ENCODE data around the gene IRX4.

IRX4 gene

DNA sequence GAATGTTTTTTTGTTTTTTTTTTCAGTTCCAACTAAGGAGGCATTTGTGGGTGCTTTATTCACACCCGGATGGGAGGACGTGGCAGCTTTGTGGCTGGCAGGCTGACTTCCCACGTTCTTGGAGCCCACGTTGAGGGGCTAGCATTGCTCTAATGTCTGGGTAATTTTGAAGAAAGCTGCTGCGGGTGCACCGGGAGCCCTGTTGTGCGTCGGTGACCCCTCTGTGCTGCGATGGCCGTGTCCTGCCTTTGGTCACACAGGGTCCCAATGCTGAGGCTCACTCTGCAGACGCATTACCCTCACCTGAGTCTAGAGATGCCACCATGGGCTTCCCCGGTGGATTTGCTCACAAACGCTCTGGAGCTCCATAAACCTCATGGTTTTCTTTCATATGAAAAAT lies 47.3 kb downstream of the IRX4 start:
- no peak for DNase-seq

DNA sequence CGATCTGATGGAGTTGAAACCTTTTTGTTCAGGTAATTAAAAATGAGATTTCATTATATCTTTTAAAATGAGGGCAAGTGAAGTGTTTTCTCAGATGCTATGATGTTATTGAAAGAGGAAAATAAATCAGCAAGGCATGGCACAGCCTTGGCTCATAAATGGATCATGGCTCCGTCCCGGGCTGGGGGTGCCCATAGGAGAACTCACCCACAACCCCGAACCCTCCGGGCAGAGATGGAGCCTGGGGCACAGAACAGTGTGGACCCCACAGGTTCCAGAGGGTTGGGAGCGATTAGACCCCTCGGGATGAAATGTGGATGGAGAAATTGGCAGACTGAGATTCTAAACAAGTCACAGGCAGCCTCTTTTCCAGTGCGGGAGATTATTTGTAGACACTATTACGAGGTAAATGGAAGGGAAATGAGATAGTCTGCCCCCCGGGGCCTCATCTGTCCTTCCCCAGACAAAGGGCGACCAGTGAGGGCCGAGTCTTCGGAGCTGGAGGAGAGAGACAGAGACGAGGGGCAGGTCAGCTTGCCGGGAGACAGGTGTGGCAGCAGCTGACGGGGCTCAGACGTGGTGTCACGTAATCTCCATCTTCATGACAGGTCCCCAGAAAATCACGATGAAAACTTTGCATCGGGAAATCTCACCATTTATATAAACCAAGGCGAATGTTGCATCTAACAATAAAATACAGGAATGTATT lies 47.9 kb downstream of the IRX4 start:
- DNase-seq, result no peak

DNA sequence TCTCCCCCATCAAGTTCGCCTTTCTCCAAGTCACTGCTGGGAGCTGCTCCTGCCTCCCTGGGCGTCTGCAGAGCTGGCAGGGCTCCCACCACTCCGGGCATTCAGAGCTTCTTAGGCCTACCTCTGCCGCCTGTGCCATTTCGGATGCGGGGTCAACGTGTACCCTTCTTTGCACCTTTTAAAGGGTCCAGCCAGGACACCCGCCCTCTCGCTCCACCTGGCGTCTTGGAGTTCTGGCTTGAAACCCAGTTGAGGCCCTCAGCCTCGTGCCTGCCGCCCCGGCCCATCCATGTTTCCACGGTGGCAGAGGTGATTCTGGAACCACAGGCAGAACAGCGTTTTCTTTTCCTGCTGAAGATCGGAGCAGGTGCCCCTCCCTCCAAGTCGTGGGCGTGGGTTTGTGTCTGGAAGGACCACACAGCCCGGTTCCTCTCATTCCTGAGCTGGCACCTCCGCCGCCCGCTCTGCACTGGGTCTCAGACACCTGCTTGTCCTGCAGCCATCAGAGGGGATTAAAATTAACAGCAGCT lies 48.6 kb downstream of the IRX4 start:
- no peak for DNase-seq

DNA sequence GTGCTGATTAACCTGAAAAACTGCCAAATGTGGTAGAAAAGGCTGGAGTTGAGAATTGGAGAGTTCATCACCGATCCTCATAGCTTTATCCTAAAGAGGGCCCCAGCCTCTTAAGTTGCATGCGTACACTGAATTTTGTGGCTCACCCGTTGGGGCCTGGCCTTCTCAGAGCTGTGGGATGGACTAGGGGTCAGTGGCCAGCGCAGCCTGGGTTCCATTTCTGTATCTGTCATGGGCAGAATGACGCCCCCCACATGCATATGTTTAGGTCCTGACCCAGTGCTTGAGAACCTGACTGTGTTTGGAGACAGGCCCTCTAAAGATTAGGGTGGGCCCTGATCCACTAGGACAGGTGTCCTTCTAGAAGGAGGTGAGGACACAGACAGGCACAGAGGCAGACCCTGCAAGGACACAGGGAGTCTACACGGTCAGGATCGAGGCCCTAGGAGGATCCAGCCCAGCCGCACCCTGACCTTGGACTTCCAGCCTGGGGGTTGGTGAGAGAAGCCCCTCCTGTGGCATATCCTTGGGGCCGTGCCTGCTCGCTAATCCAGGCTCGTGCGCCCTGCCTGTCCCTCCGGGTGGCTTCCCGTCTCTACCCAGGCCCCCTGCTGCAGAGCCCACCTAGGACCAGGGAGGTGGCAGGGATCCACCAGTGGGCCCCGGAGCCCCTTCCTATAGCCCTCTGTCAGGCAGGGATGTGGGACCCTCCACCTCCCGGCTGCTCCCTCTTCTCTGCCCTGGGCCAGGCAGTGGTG lies 49.3 kb downstream of the IRX4 start:
- no peak for DNase-seq

DNA sequence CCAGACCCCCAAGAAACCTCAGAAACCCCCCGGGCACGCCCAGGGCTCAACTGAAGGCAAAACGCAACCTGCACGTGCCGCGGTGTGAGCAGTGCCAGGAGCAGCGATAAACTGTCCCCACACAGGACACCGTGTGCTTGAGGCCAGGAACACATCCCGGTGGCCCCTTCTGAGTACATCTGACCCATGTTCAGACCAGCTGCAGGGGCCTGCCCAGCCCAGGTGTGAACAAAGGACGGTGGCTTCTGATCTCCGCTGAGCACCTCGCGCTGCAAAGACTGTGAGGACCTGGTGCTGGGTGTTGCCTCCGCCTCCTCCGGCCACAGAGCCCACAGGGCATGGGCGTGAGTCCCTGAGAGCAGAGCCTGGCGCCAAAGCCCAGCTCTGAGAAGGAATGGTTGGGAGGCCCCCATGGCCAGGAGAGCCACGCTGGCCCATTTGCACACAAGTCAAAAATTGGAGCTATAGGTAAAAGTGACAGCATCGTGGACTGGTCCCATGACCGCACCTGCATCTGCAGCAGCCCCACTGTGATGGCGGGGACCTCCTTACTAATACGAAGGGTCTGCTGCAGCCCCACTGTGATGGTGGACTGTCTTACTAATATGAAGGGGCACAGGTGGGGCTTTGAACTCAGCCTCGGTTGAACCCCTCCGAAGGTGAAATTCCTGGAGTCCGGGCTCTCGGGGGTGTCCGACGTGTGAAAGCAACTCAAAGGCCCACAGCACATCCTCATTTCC lies 50.0 kb downstream of the IRX4 start:
- DNase-seq, result no peak

DNA sequence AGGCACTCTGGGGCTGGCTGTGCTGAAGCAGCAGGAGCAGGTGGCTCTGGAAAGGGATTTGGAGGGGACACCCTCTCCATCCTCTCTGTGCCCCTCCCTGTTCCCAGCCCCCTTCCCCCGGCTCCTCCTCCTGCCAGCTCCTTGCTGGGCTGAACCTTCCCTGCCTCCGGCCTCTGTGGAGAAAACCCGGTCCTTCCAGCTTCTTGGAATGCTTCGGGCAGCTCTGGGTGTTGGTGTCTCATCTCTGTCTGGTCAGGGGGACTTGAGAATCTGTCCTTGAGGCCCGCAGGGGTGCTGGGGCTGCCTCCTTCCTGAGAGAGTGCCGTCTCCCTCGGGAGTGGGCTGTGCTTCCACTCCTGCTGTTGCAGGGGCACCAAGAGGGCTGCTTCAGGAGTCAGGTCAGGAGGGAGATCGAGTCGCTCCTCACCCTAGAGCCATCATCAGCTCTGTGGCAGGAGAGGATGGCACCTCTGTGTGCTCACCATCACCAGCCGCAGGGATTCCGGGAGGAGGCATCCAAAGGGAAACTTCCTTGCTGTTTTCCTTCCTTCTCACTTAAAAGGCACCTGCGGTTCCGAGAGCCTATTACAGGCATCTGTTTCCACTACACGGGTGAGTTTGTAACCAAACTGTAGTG lies 50.9 kb downstream of the IRX4 start:
- DNase-seq, result no peak

DNA sequence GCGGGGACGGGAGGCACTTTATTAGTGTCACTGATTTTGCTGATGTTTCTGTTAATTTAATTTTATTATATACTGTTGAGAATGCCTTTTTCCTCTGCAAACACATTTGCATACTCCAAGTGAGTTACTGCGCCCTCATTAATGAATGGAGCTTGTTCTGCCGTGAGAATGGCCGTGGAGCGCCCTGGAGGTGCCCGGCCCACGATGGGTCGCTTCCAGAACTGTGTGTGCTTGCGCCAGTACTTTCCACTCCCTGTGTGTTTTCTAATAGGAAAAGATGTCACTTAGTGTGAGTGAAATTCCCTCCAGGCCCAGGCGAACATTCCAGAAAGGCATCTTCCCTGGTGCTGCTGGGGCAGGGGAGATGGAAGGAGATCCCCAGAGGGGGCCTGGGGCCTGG lies 51.5 kb downstream of the IRX4 start:
- DNase-seq, result no peak

DNA sequence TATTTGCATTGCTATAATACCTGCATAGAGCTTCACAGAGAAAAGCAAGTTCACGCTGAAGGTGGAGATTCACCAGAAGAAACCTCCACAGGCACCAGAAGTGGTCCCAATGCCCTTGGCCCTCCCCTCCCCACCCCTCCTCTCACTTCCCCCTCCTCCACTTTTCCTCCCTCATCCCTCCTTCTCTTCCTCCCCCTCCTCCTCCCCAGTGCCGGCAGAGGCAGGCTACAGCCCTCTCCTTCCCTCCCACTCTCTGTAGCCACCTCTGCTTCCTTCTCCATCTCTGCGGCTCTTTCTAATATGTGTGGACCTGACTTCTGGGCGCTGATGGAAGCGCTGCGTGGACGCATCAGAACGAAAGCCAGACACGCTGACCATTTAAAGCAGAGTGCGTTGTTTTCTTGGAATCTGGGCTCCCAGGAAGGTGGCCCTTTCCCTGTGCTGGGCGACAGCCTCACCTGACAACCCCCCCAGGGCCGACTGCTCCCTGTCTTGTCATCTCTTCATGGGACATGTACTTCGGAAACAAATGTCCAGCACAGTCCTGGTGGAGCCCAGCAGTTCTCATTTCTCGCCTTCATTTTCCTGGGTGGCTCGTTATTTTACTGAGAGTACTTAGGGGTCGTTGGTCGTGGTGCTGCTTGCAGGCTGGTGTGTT lies 52.0 kb downstream of the IRX4 start:
- DNase-seq, result no peak

DNA sequence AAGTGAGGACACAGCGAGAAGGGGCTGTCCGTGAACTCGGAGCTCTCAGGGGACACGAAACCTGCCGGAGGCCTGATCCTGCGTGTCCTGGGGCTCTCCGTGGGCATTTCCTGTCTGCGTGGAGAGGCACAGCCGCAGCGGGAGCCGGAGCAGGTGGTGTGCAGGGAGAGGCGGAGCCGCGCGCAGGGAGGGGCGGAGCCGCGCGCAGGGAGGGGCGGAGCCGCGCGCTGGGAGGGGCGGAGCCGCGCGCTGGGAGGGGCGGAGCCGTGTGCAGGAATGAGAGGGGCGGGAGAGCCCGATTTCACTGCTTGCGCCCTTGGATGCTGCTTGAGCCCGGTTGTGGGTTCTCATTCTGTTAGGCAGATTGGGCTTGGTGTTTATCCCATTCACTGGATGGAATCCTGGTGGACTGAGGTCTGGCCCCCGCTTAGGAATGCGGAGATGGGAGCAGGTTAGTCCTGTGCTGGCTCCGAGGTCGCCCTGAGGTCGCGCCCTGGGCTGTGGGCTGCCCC lies 54.8 kb downstream of the IRX4 start:
- DNase-seq, result no peak

Measured in activated CD4-positive, alpha-beta T cell treated with anti-CD3 and anti-CD28 coated beads for 1 hour (primary cell).